Upper lobe of left lung (tissue), 4 donors: ENCODE data around the gene VEGFC.

Experiments used
- CTCF ChIP-seq, 6 experiments: fragments of 450-650 bp in 4 of 6; fragments of 200-600 bp in 2 of 6; sonication (generic) in 2 of 6; IDR thresholded peaks; one replicate each; pipeline ENCODE4 v1.5.1; 2016 to 2019; ENCODE audit warnings: antibody characterized with exemption in 6 of 6
- POLR2A ChIP-seq, 4 donors: fragments of 450-650 bp; IDR thresholded peaks; one replicate each; pipeline ENCODE4 v1.5.1; 2016 to 2017; ENCODE audit warnings: antibody characterized with exemption in 4 of 4, mild to moderate bottlenecking in 2 of 4
- POLR2AphosphoS5 ChIP-seq, 2 donors: sonication (generic); formaldehyde crosslinking; IDR thresholded peaks; one replicate each; pipeline ENCODE4 v1.5.1; 2017; ENCODE audit warnings: antibody characterized with exemption in 2 of 2

GRCh38 chr4:176794651-176795050 lies 1.9 kb upstream of the VEGFC start:
- no peak for TF ChIP-seq CTCF (IDR thresholded peaks at IDR 0.05)
- no peak for TF ChIP-seq POLR2A (IDR thresholded peaks at IDR 0.05)
- TF ChIP-seq POLR2AphosphoS5 (IDR thresholded peaks at IDR 0.05) = no peak
